ENCODE measurements around the gene FOSB.

The FOSB gene

GRCh38 chr19:45485305-45486077 lies 17.7 kb downstream of the FOSB start:
- peak; percentile 99 for DNase-seq

- no peak for DNase-seq
Observed at GRCh38 chr19:45488708-45489107, 20.9 kb downstream of the FOSB start.

- DNase-seq: no peak
Observed at GRCh38 chr19:45489216-45489855, 21.5 kb downstream of the FOSB start.

- no peak for DNase-seq
Observed at GRCh38 chr19:45492137-45492626, 24.4 kb downstream of the FOSB start.

GRCh38 chr19:45492627-45493470 lies 25.1 kb downstream of the FOSB start:
- no peak for DNase-seq

- DNase-seq: no peak
Observed at GRCh38 chr19:45494261-45494916, 26.6 kb downstream of the FOSB start.

GRCh38 chr19:45495178-45495577 lies 27.4 kb downstream of the FOSB start:
- DNase-seq: no peak

GRCh38 chr19:45496349-45496953 lies 28.7 kb downstream of the FOSB start:
- no peak for DNase-seq

GRCh38 chr19:45497791-45498190 lies 30.0 kb downstream of the FOSB start:
- DNase-seq: no peak

- DNase-seq: peak; percentile 77
Observed at GRCh38 chr19:45498411-45499195, 30.8 kb downstream of the FOSB start, which contains the start of gene PPM1N. PPM1N (plus strand) TSS chr19:45498443; CDS start chr19:45498473, 30 bp downstream.

- DNase-seq: peak; percentile 83
Observed at GRCh38 chr19:45499196-45500180, 31.7 kb downstream of the FOSB start.

GRCh38 chr19:45500918-45501729 lies 33.3 kb downstream of the FOSB start:
- DNase-seq: no peak

- DNase-seq: no peak
Observed at GRCh38 chr19:45501730-45502014, 33.9 kb downstream of the FOSB start.

GRCh38 chr19:45502111-45502510 lies 34.3 kb downstream of the FOSB start:
- DNase-seq: no peak

GRCh38 chr19:45503909-45504308 lies 36.1 kb downstream of the FOSB start:
- no peak for DNase-seq

GRCh38 chr19:45505151-45505995 lies 37.6 kb downstream of the FOSB start:
- no peak for DNase-seq

- DNase-seq: no peak
Observed at GRCh38 chr19:45505996-45506245, 38.1 kb downstream of the FOSB start.

GRCh38 chr19:45506246-45506988 lies 38.6 kb downstream of the FOSB start:
- DNase-seq: peak; percentile 98
